CD4-positive, alpha-beta memory T cell (primary cell): ENCODE results near the gene SNCAIP. TPM values are rescaled to one million over a fixed set of nuclear protein-coding genes. Genes with fewer than 3 reads are reported as not detected.

Experiments used
- CTCF ChIA-PET: fragments of 350-600 bp; sonication (Branson Sonifier 250); formaldehyde crosslinking; loops from one replicate; lab custom pipeline; 2021; ENCODE audit warnings: inconsistent platforms; ENCODE audit not compliant: partially characterized antibody; lab: Charles Lee
- POLR2A ChIA-PET: fragments of 350-600 bp; sonication (Branson Sonifier 250); formaldehyde crosslinking; loops from one replicate; lab custom pipeline; 2021; ENCODE audit not compliant: partially characterized antibody; lab: Charles Lee
- DNase-seq, 5 donors: peaks; one replicate each; pipeline versions ENCODE4 v3.0.0 to v3.0.0-alpha.2; 2020 to 2022; ENCODE audit warnings: mixed read lengths in 1 of 5
- H3K27ac ChIP-seq: one replicate; pipeline ENCODE4 v1.7.0; 2013; ENCODE audit warnings: low read depth, low read length
- H3K27me3 ChIP-seq: 2 replicates; pipeline ENCODE4 v1.7.0; 2013; ENCODE audit warnings: mild to moderate bottlenecking, low read length, moderate library complexity; ENCODE audit not compliant: insufficient read depth
- H3K36me3 ChIP-seq: 2 replicates; pipeline ENCODE4 v1.7.0; 2013; ENCODE audit warnings: mild to moderate bottlenecking, low read length, moderate library complexity; ENCODE audit not compliant: insufficient read depth
- H3K4me1 ChIP-seq: 2 replicates; pipeline ENCODE4 v1.7.0; 2013; ENCODE audit warnings: mild to moderate bottlenecking, low read length, moderate library complexity; ENCODE audit not compliant: insufficient read depth
- H3K4me3 ChIP-seq, 2 donors: one replicate each; pipeline ENCODE4 v1.7.0; 2013; ENCODE audit warnings: low read length in 2 of 2, mild to moderate bottlenecking in 1 of 2
- H3K9me3 ChIP-seq, 2 donors: one replicate each; pipeline ENCODE4 v1.7.0; 2013; ENCODE audit warnings: low read length in 2 of 2, control low read depth in 1 of 2; ENCODE audit not compliant: control insufficient read depth in 1 of 2
- H3K27ac Mint-ChIP-seq, 7 donors: one replicate each; pipeline ENCODE4 v1.8.0; 2020 to 2021; ENCODE audit warnings: mixed read lengths in 7 of 7, mild to moderate bottlenecking in 6 of 7, inconsistent platforms in 3 of 7, moderate library complexity in 3 of 7
- H3K27me3 Mint-ChIP-seq, 2 donors: one replicate each; pipeline ENCODE4 v1.8.0; 2020 to 2021; ENCODE audit warnings: mixed read lengths in 2 of 2
- H3K36me3 Mint-ChIP-seq, 2 donors: one replicate each; pipeline ENCODE4 v1.8.0; 2020 to 2021; ENCODE audit warnings: mixed read lengths in 2 of 2, inconsistent platforms in 1 of 2, mild to moderate bottlenecking in 1 of 2
- H3K4me1 Mint-ChIP-seq, 4 donors: one replicate each; pipeline ENCODE4 v1.8.0; 2020 to 2021; ENCODE audit warnings: mixed read lengths in 4 of 4, mild to moderate bottlenecking in 1 of 4
- H3K4me3 Mint-ChIP-seq, 8 donors: one replicate each; pipeline ENCODE4 v1.8.0; 2020 to 2021; ENCODE audit warnings: mixed read lengths in 8 of 8, mild to moderate bottlenecking in 7 of 8, moderate library complexity in 6 of 8, inconsistent platforms in 3 of 8
- H3K9me3 Mint-ChIP-seq, 8 donors: one replicate each; pipeline ENCODE4 v1.8.0; 2020 to 2021; ENCODE audit warnings: mixed read lengths in 8 of 8, mild to moderate bottlenecking in 5 of 8, inconsistent platforms in 3 of 8, moderate library complexity in 1 of 8
- intact Hi-C: fragments of 100-400 bp; cut with micrococcal nuclease; formaldehyde crosslinking; loops from one replicate; pipeline ENCODE4 v1.15.1; 2023
- polyA plus RNA-seq, 2 donors: library from polyadenylated mRNA; unstranded; fragments of 300-500 nt; fragmentation: Illumina TruSeq; gene quantifications; one replicate each; pipeline ENCODE4 v1.2.3, GENCODE V29; 2021
- total RNA-seq, 2 experiments: library from RNA; stranded (reverse); gene quantifications; one replicate each; pipeline ENCODE4 v1.2.3, GENCODE V29; 2021

Gene SNCAIP
- total and polyA plus RNA-seq, 4 experiments from 2014 or later: not detected

DNA sequence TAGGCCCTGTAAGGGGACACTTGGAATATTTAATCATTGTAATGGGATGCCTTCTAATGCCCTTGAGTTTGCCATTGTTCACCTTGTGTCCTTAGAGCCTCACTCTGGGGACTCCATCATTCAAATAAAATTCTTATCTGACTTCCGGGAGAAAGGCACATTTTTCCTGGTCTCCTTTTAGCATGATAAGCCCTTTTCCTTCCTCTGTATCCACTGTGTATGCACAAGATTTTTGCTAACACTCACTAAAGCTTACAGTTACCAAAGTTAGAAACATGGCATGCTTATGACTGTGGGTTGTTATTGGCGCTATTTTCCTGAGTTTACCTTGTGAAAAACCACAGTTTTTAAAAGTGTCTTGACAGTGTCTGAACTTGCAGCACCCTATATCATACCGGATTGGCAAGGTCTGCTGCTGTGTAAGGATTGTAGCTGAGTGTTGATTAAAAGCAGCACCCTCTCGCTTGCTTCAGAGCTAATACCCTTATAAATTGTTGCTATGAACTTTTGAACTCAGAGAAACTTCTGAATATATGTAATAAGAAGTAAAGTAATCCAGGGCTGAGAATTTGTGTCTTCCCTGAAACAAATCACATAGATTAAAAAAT is 46.4 kb downstream of the SNCAIP start:
- H3K9me3 ChIP-seq: no peaks in the 10 kb centered on the region
- no peaks in the 10 kb centered on the region for H3K36me3 ChIP-seq
- peaks cover 0 to 2% of the 10 kb centered on the region in 2 donors for H3K27me3 Mint-ChIP-seq
- peaks cover 0 to 5% (median 0%) of the 10 kb centered on the region in 8 donors for H3K9me3 Mint-ChIP-seq
- H3K4me3 ChIP-seq: no peak overlapping the region
- H3K4me1 Mint-ChIP-seq: no peaks in the 10 kb centered on the region
- intact Hi-C loops: no loop called here
- ChIA-PET CTCF (no interaction called here), POLR2A (no interaction called here)
- no peak overlapping the region for H3K4me3 Mint-ChIP-seq
- no peak overlapping the region for H3K27ac Mint-ChIP-seq
- no peak overlapping the region for H3K27ac ChIP-seq
- no peaks in the 10 kb centered on the region for H3K27me3 ChIP-seq
- H3K36me3 Mint-ChIP-seq: no peaks in the 10 kb centered on the region
- no peak for DNase-seq
- no peaks in the 10 kb centered on the region for H3K4me1 ChIP-seq

DNA sequence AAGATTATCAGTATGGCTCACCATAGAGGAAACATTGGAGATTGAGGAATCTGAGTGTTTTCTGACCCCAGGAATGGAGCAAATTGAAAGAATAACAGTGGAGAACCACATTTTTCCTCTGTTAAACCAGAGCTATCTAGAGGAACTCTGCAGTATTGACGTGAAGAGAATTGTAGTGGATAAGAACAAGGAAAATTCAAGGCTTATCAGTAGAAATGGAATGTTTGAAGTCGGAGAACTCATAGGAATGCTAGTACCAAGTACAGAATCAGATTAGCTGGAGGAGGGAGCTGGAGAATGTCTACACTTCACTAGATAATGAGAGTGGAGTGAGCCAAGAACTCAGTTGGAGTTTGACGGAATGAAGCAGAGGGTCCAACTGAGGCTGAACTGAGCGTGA is 50.3 kb downstream of the SNCAIP start:
- Histone ChIP-seq H3K9me3 (no peaks in the 10 kb centered on the region), H3K27me3 (no peaks in the 10 kb centered on the region), H3K36me3 (no peaks in the 10 kb centered on the region), H3K4me3 (no peak overlapping the region), H3K27ac (no peak overlapping the region), H3K4me1 (no peaks in the 10 kb centered on the region)
- DNase-seq: no peak
- Mint-ChIP-seq H3K27me3 (peaks cover 0 to 2% of the 10 kb centered on the region in 2 donors), H3K36me3 (no peaks in the 10 kb centered on the region), H3K27ac (no peak overlapping the region), H3K4me1 (no peaks in the 10 kb centered on the region), H3K9me3 (peaks cover 0 to 5% (median 0%) of the 10 kb centered on the region in 8 donors), H3K4me3 (no peak overlapping the region)
- POLR2A ChIA-PET: no interaction called here
- intact Hi-C loops: no loop called here
- CTCF ChIA-PET: interaction anchor here (0.9 kb wide), 1 partner anchor 19 kb away, joined by 3 read pairs; no protein-coding TSS in a partner anchor

DNA sequence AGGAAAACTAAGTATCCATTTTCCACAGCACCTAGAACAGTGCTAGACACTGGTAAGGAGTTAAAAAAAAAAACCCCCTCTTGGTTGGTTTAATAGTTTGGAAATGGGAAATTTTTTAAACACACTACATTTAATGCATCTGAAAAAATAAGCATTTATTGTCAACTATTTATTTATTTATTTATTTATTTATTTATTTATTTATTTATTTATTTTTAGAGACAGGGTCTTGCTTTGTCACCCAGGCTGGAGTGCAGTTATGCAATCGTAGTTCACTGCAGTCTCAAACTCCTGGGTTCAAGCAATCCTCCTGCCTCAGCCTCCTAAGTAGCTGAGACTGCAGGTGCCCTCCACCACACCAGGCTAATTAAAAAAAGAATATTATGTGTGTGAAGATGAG is 51.6 kb downstream of the SNCAIP start:
- no peaks in the 10 kb centered on the region for H3K27me3 ChIP-seq
- ChIA-PET POLR2A (no interaction called here), CTCF (no interaction called here)
- Mint-ChIP-seq H3K27ac (no peak overlapping the region), H3K36me3 (no peaks in the 10 kb centered on the region), H3K4me1 (no peaks in the 10 kb centered on the region), H3K27me3 (peaks cover 0 to 2% of the 10 kb centered on the region in 2 donors), H3K9me3 (peaks cover 0 to 5% (median 0%) of the 10 kb centered on the region in 8 donors), H3K4me3 (no peak overlapping the region)
- DNase-seq: no peak
- no peak overlapping the region for H3K4me3 ChIP-seq
- H3K27ac ChIP-seq: no peak overlapping the region
- intact Hi-C loops: no loop called here
- no peaks in the 10 kb centered on the region for H3K9me3 ChIP-seq
- no peaks in the 10 kb centered on the region for H3K4me1 ChIP-seq
- H3K36me3 ChIP-seq: no peaks in the 10 kb centered on the region

DNA sequence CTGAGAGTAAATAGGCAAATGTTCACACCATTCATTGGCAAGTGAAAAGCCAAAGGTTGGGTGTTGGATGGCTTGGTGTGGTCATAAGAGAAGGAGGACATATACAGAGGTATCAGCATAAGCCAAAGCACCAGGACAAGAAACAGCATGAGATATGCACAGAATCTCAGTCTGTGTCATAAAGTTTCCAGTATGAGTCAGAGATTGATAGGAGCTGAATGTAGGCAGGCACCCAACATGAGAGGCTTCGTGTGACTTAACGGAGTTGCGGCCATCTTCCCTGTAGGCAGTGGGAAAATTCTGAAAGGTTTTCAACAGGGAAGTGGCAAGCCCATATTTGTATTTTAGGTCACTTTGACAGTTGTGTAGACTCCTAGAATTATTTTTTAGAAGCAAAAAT is 54.5 kb downstream of the SNCAIP start:
- POLR2A ChIA-PET: no interaction called here
- no peaks in the 10 kb centered on the region for H3K4me1 ChIP-seq
- intact Hi-C loops: no loop called here
- peaks cover 0 to 2% of the 10 kb centered on the region in 2 donors for H3K27me3 Mint-ChIP-seq
- no peak overlapping the region for H3K4me3 ChIP-seq
- H3K27me3 ChIP-seq: no peaks in the 10 kb centered on the region
- H3K27ac Mint-ChIP-seq: no peak overlapping the region
- H3K36me3 ChIP-seq: no peaks in the 10 kb centered on the region
- no peaks in the 10 kb centered on the region for H3K4me1 Mint-ChIP-seq
- H3K27ac ChIP-seq: no peak overlapping the region
- CTCF ChIA-PET: no interaction called here
- H3K9me3 ChIP-seq: no peaks in the 10 kb centered on the region
- no peaks in the 10 kb centered on the region for H3K36me3 Mint-ChIP-seq
- H3K4me3 Mint-ChIP-seq: no peak overlapping the region
- H3K9me3 Mint-ChIP-seq: peaks cover 0 to 5% (median 0%) of the 10 kb centered on the region in 8 donors
- no peak for DNase-seq

DNA sequence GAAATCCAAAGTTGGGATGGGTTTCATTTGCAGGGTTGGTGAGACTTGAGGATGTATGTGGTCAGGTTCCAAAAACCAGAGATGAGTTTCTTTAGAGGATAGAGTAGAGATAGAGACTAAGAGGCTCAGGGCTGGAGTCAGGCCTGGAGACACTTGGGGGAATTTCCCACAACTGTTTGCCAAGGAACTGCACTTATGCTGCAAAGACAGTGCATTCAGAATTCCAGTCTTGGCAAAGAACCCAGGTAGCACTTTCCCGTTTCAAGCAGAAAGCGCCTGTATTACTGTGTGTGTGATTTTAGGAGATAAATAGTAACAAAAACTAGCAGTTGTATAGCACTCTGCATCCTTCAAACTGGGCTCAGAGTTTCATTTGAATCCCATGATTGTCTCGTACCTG is 55.4 kb downstream of the SNCAIP start:
- no peak overlapping the region for H3K4me3 Mint-ChIP-seq
- Histone ChIP-seq H3K9me3 (no peaks in the 10 kb centered on the region), H3K4me3 (no peak overlapping the region), H3K27me3 (no peaks in the 10 kb centered on the region), H3K27ac (no peak overlapping the region), H3K36me3 (no peaks in the 10 kb centered on the region), H3K4me1 (no peaks in the 10 kb centered on the region)
- ChIA-PET POLR2A (no interaction called here), CTCF (no interaction called here)
- intact Hi-C loops: no loop called here
- no peaks in the 10 kb centered on the region for H3K27me3 Mint-ChIP-seq
- peaks cover 0 to 2% (median 0%) of the 10 kb centered on the region in 8 donors for H3K9me3 Mint-ChIP-seq
- H3K4me1 Mint-ChIP-seq: no peaks in the 10 kb centered on the region
- no peaks in the 10 kb centered on the region for H3K36me3 Mint-ChIP-seq
- no peak overlapping the region for H3K27ac Mint-ChIP-seq
- DNase-seq: no peak

DNA sequence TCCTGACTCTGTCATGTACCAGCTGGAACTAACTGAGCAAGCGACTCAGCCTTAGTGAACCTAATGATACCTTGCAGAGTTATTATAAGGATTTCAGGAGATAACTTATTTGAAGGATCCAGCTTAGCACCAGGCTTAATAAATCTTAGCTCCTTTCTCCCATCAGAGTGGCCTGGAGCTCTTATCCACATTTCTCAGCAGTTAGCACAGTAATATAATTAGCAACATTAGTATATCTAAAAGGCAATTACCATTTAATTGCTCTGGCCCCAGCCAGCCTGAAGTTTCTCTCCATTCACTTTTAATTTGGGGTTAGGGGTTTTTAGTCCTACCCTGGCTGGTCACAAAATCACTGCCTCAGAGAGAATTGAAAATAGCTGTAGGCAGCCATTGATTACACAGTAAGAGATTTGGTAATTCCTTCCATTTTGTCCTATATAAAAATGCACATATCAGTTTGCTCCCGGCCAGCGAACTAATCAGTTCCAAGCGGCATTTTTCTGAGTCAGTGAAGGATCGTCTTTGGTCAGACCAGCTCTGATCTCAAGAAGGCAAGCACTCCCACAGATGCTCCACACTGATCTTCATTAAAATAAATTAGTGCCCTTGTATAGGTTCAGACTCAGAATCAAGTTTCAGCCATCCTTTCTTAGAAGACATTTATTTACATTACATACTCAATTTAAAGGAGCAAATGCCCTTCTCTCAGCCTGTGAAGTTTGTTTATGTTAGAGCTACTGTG is 56.6 kb downstream of the SNCAIP start:
- no peaks in the 10 kb centered on the region for H3K36me3 Mint-ChIP-seq
- Histone ChIP-seq H3K36me3 (no peaks in the 10 kb centered on the region), H3K27me3 (no peaks in the 10 kb centered on the region), H3K4me3 (no peak overlapping the region), H3K27ac (no peak overlapping the region), H3K9me3 (no peaks in the 10 kb centered on the region), H3K4me1 (no peaks in the 10 kb centered on the region)
- H3K27ac Mint-ChIP-seq: no peak overlapping the region
- H3K27me3 Mint-ChIP-seq: no peaks in the 10 kb centered on the region
- H3K4me3 Mint-ChIP-seq: no peak overlapping the region
- POLR2A ChIA-PET: no interaction called here
- CTCF ChIA-PET: no interaction called here
- H3K9me3 Mint-ChIP-seq: peaks cover 0 to 2% (median 0%) of the 10 kb centered on the region in 8 donors
- no peaks in the 10 kb centered on the region for H3K4me1 Mint-ChIP-seq
- intact Hi-C loops: no loop called here
- DNase-seq: no peak

DNA sequence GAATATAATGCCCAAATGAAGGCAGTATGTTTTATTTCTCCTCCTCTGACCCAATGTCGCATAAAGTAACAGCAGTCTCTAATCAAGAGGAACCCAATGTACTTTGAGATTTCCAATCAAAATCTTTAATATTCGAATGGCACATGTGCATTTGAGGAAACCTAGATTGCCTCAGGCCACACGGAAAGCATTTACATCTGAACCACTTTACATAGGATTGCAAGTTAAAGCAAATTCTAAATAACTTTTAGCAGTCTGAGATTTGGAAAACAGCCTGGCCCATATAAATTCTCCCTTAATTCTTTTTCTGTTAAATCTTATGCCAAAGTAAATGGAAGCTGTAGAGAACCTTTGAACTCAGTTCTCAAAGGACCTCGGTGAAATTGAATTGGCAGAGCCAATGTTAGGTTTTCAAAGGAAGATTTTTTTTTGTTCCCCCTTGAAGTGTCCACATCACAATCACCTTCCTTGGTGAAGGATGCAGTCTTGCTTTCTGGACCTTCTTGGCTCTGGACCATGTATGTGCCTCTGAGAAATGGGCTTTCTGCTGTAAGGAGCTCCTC is 57.3 kb downstream of the SNCAIP start:
- peaks cover 0 to 2% (median 0%) of the 10 kb centered on the region in 8 donors for H3K9me3 Mint-ChIP-seq
- intact Hi-C loops: no loop called here
- POLR2A ChIA-PET: no interaction called here

More for the DNA sequence above, 57.3 kb downstream of the SNCAIP start:
- Histone ChIP-seq H3K4me3 (no peak overlapping the region), H3K27me3 (no peaks in the 10 kb centered on the region), H3K27ac (no peak overlapping the region), H3K36me3 (no peaks in the 10 kb centered on the region), H3K9me3 (no peaks in the 10 kb centered on the region), H3K4me1 (no peaks in the 10 kb centered on the region)
- no peak overlapping the region for H3K27ac Mint-ChIP-seq
- no peaks in the 10 kb centered on the region for H3K4me1 Mint-ChIP-seq
- no peaks in the 10 kb centered on the region for H3K27me3 Mint-ChIP-seq
- H3K36me3 Mint-ChIP-seq: no peaks in the 10 kb centered on the region
- no peak overlapping the region for H3K4me3 Mint-ChIP-seq
- DNase-seq: no peak
- CTCF ChIA-PET: no interaction called here
